ENCODE results near the gene TMEM267. TPM values are rescaled to one million over a fixed set of nuclear protein-coding genes. Genes with fewer than 3 reads are reported as not detected.

The TMEM267 gene
- total RNA-seq, 1 experiment from 2014 or later = 6.0 TPM

DNA sequence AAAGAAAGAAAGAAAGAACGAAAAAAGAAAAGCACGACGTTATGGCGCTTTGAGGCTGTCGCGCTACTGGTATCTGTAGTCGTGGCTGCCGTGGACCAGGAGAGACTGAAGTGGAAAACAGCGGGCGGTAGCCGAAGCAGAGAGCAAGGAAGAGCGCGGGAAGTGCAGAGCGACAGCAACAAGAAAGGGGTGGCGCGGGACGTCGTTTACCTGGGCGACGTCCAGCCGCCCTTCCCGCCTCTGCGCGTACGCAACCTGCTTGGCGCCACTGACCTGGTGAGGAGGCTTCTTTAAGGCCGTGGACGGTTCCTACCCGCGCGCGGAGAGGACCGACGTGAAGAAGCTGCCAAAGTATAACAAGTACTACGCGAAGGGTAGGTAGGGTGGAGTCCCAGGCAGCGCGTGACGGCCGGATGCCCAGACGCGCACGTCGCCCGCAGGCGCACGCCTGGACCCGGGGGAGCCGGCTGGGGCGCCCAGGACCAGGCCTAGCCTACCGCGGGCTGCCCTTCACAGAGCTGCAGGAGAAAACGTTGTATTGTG is 86.8 kb downstream of the TMEM267 start:
- peak; percentile 59 for DNase-seq (ENCODE audit: low spot score)
- ChIA-PET POLR2A (interaction anchor here (2.5 kb wide), 1 partner anchor 87 kb away, joined by 14 read pairs; the partner anchor contains the start of gene TMEM267), CTCF (interaction anchor here (2.4 kb wide), 1 partner anchor 87 kb away, joined by 19 read pairs; the partner anchor contains the start of gene TMEM267)
- no peaks in the 10 kb centered on the region for H3K9me3 Mint-ChIP-seq
- peak; percentile 91 for ATAC-seq
- H3K36me3 Mint-ChIP-seq = no peaks in the 10 kb centered on the region
- H3K27me3 Mint-ChIP-seq (ENCODE audit: low read depth) = peaks cover 30% of the 10 kb centered on the region
- no peak overlapping the region for H3K27ac Mint-ChIP-seq
- H3K4me1 Mint-ChIP-seq = peaks cover 6% of the 10 kb centered on the region
- H3K4me3 Mint-ChIP-seq = peak overlapping the region; percentile 70
- TF ChIP-seq PRRX2 (CRISPR knock-in tag; IDR thresholded peaks at IDR 0.05) (no peak), NFE2L1 (CRISPR knock-in tag; IDR thresholded peaks at IDR 0.05) (peak; percentile 92), E2F1 (CRISPR knock-in tag; IDR thresholded peaks at IDR 0.05) (peak; percentile 87; the same call in 1 of the 2 replicates), MYBL2 (CRISPR knock-in tag; IDR thresholded peaks at IDR 0.05) (peak; percentile 80; the same call in 1 of the 2 replicates), ZNF423 (CRISPR knock-in tag; IDR thresholded peaks at IDR 0.05) (no peak), GRHL2 (CRISPR knock-in tag; IDR thresholded peaks at IDR 0.05; ENCODE audit: insufficient replicate concordance, severe bottlenecking) (no peak), ZNF317 (CRISPR knock-in tag; IDR thresholded peaks at IDR 0.05; ENCODE audit: borderline replicate concordance, low read depth) (0 out of 2 replicates have a peak, but pooled peaks have one; percentile 38), ZNF232 (CRISPR knock-in tag; IDR thresholded peaks at IDR 0.05) (0 out of 2 replicates have a peak, but pooled peaks have one; percentile 24), CREB1 (CRISPR knock-in tag; IDR thresholded peaks at IDR 0.05) (peak; percentile 86), JUN (CRISPR knock-in tag; IDR thresholded peaks at IDR 0.05) (peak; percentile 88), EMX1 (CRISPR knock-in tag; IDR thresholded peaks at IDR 0.05) (no peak), NFYB (CRISPR knock-in tag; conservative IDR thresholded peaks at IDR 0.05; ENCODE audit: low read depth) (0 out of 2 replicates have a peak, but pooled peaks have one; percentile 16), SMAD3 (CRISPR knock-in tag; IDR thresholded peaks at IDR 0.05; ENCODE audit: borderline replicate concordance) (peak; percentile 86; the same call in 1 of the 2 replicates), MXD4 (CRISPR knock-in tag; IDR thresholded peaks at IDR 0.05; ENCODE audit: borderline replicate concordance) (no peak), ZNF263 (CRISPR knock-in tag; IDR thresholded peaks at IDR 0.05; ENCODE audit: low read depth) (peak; percentile 44; the same call in 1 of the 2 replicates), TCF7 (CRISPR knock-in tag; IDR thresholded peaks at IDR 0.05; ENCODE audit: low read depth) (0 out of 2 replicates have a peak, but pooled peaks have one; percentile 40), TEAD1 (CRISPR knock-in tag; IDR thresholded peaks at IDR 0.05) (peak; percentile 90), ESRRA (CRISPR knock-in tag; IDR thresholded peaks at IDR 0.05; ENCODE audit: borderline replicate concordance) (no peak), ELF4 (CRISPR knock-in tag; IDR thresholded peaks at IDR 0.05; ENCODE audit: low read depth) (peak; percentile 44; the same call in 1 of the 2 replicates), SMAD4 (CRISPR knock-in tag; IDR thresholded peaks at IDR 0.05) (peak; percentile 73; the same call in 1 of the 2 replicates), FOXK1 (CRISPR knock-in tag; IDR thresholded peaks at IDR 0.05) (peak; percentile 87), ZNF219 (CRISPR knock-in tag; IDR thresholded peaks at IDR 0.05; ENCODE audit: borderline replicate concordance) (peak; percentile 47; the same call in 1 of the 2 replicates), CREM (CRISPR knock-in tag; IDR thresholded peaks at IDR 0.05) (peak; percentile 56; the same call in 1 of the 2 replicates), SP1 (CRISPR knock-in tag; conservative IDR thresholded peaks at IDR 0.05) (peak; percentile 41; the same call in 1 of the 2 replicates), HMGA2 (CRISPR knock-in tag; IDR thresholded peaks at IDR 0.05) (no peak)
- TF ChIP-seq, protein P1, sequence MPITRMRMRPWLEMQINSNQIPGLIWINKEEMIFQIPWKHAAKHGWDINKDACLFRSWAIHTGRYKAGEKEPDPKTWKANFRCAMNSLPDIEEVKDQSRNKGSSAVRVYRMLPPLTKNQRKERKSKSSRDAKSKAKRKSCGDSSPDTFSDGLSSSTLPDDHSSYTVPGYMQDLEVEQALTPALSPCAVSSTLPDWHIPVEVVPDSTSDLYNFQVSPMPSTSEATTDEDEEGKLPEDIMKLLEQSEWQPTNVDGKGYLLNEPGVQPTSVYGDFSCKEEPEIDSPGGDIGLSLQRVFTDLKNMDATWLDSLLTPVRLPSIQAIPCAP (CRISPR knock-in tag; IDR thresholded peaks at IDR 0.05) = peak; percentile 87
- TF ChIP-seq, protein P2, sequence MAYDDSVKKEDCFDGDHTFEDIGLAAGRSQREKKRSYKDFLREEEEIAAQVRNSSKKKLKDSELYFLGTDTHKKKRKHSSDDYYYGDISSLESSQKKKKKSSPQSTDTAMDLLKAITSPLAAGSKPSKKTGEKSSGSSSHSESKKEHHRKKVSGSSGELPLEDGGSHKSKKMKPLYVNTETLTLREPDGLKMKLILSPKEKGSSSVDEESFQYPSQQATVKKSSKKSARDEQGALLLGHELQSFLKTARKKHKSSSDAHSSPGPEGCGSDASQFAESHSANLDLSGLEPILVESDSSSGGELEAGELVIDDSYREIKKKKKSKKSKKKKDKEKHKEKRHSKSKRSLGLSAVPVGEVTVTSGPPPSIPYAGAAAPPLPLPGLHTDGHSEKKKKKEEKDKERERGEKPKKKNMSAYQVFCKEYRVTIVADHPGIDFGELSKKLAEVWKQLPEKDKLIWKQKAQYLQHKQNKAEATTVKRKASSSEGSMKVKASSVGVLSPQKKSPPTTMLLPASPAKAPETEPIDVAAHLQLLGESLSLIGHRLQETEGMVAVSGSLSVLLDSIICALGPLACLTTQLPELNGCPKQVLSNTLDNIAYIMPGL (CRISPR knock-in tag; IDR thresholded peaks at IDR 0.05) = peak; percentile 51; the same call in 1 of the 2 replicates
- TF ChIP-seq, protein P3, sequence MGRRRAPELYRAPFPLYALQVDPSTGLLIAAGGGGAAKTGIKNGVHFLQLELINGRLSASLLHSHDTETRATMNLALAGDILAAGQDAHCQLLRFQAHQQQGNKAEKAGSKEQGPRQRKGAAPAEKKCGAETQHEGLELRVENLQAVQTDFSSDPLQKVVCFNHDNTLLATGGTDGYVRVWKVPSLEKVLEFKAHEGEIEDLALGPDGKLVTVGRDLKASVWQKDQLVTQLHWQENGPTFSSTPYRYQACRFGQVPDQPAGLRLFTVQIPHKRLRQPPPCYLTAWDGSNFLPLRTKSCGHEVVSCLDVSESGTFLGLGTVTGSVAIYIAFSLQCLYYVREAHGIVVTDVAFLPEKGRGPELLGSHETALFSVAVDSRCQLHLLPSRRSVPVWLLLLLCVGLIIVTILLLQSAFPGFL (CRISPR knock-in tag; IDR thresholded peaks at IDR 0.05; ENCODE audit: borderline replicate concordance) = no peak; the same call in 1 of the 2 replicates
- TF ChIP-seq, protein P4, sequence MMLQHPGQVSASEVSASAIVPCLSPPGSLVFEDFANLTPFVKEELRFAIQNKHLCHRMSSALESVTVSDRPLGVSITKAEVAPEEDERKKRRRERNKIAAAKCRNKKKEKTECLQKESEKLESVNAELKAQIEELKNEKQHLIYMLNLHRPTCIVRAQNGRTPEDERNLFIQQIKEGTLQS (CRISPR knock-in tag; conservative IDR thresholded peaks at IDR 0.05) = no peak
- TF ChIP-seq, protein P5, sequence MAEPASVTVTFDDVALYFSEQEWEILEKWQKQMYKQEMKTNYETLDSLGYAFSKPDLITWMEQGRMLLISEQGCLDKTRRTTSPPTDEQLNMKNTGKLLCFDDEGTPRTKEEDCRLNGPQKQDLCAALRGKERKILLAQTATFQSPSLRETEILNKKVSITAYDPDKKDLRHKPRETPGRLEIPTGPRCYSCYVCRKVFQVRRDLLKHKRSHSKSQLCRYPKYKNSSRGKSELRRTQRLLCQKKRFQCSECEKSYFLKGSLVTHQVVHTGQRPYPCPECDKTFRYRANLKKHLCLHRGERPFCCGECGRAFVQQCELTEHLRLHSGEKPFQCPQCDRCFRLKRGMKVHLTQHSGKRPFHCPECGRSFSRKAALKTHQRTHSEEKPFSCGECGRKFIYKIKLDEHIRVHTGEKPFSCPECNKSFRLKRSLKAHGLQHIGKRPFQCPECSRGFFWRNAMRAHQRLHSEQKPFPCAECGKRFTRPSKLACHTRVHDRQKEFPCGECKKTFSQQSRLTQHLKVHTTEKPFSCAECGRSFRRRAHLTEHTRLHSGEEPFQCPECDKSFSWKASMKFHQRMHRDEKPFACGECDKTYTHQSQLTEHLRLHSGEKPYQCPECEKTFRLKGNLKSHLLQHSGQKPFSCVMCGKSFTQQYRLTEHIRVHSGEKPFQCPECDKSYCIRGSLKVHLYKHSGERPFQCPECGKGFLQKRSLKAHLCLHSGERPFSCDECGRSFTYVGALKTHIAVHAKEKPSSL (CRISPR knock-in tag; conservative IDR thresholded peaks at IDR 0.05) = no peak
- TF ChIP-seq, protein P6, sequence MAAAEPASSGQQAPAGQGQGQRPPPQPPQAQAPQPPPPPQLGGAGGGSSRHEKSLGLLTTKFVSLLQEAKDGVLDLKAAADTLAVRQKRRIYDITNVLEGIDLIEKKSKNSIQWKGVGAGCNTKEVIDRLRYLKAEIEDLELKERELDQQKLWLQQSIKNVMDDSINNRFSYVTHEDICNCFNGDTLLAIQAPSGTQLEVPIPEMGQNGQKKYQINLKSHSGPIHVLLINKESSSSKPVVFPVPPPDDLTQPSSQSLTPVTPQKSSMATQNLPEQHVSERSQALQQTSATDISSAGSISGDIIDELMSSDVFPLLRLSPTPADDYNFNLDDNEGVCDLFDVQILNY (CRISPR knock-in tag; IDR thresholded peaks at IDR 0.05) = peak; percentile 90

Data from WTC11 (cell line).